Liver (tissue), 3 donors: ENCODE results near the gene KCNIP4.

Experiments used
- HNF4A ChIP-seq, 2 donors: conservative IDR thresholded peaks; 2 replicates each; pipeline ENCODE4 v1.6.1; 2016; ENCODE audit warnings: antibody characterized with exemption in 2 of 2, mild to moderate bottlenecking in 2 of 2
- TF ChIP-seq, protein P1 (sequence below): fragments of 150-350 bp; IDR thresholded peaks from 2 replicates; pipeline ENCODE4 v1.5.1; 2017; ENCODE audit warnings: improper control_type of control experiment, low read depth, low read length; ENCODE audit not compliant: missing input control
- TF ChIP-seq, protein P2 (sequence below): IDR thresholded peaks from 2 replicates; pipeline ENCODE4 v1.6.1; 2016; ENCODE audit warnings: antibody characterized with exemption
- donor health status: healthy.
- donor health status: healthy.

DNA sequence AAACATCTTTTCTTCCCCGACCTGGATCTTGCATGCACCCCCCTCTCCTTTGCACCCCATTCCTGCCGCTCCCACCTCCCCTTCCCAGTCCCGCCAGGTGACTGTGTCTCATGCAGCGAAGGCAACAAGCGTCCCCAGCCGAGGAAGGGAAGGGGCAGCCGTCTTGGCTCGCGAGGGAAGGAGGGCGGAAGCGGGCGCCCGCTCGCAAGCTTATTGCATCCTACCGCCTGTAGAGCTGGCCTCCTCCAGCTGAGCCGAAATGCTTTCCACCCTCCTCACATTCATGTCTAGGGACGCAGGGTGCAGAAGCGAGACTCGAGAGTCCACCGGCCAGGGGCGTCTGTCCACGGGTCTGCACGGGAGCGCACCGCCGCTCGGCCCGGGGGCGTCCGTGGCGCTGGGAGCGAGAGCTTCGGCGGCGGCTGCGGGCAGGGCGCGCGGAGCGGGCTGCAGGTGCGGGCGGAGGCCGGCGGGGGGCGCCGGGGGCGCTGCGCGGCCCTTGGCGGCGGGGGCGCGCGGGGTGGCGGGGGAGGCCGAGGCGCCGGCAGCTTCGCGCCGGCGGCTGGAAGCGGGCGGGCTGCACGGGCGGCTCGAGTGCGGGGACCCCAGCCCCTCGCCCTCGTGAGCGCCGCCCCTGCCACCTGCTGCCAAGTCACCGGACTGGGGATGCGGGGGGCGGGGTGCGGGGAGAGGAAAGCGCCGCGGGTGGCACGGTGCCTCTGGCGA lies at the start of gene KCNIP4:
- TF ChIP-seq, protein P1, sequence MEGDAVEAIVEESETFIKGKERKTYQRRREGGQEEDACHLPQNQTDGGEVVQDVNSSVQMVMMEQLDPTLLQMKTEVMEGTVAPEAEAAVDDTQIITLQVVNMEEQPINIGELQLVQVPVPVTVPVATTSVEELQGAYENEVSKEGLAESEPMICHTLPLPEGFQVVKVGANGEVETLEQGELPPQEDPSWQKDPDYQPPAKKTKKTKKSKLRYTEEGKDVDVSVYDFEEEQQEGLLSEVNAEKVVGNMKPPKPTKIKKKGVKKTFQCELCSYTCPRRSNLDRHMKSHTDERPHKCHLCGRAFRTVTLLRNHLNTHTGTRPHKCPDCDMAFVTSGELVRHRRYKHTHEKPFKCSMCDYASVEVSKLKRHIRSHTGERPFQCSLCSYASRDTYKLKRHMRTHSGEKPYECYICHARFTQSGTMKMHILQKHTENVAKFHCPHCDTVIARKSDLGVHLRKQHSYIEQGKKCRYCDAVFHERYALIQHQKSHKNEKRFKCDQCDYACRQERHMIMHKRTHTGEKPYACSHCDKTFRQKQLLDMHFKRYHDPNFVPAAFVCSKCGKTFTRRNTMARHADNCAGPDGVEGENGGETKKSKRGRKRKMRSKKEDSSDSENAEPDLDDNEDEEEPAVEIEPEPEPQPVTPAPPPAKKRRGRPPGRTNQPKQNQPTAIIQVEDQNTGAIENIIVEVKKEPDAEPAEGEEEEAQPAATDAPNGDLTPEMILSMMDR: no peak
- TF ChIP-seq HNF4A (conservative IDR thresholded peaks at IDR 0.05): no peak
- TF ChIP-seq, protein P2, sequence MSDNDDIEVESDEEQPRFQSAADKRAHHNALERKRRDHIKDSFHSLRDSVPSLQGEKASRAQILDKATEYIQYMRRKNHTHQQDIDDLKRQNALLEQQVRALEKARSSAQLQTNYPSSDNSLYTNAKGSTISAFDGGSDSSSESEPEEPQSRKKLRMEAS: no peak
